HG02981 (cell line): ENCODE data around the gene DNAJC1.
"Not testable (repeated sequence)": the region's sequence is repeated elsewhere in the genome, so short reads cannot be mapped to it uniquely, and the experiment has no call there.

Experiments
- ATAC-seq: cut with Tn5 transposase; IDR thresholded peaks from one replicate; pipeline ENCODE4 v1.9.1; 2021; ENCODE audit warnings: mild to moderate bottlenecking, moderate library complexity; ENCODE audit not compliant: unreplicated experiment

DNAJC1 gene

GRCh38 chr10:21832821-21833130, 170.8 kb downstream of the DNAJC1 start:
- ATAC-seq: no peak

DNA sequence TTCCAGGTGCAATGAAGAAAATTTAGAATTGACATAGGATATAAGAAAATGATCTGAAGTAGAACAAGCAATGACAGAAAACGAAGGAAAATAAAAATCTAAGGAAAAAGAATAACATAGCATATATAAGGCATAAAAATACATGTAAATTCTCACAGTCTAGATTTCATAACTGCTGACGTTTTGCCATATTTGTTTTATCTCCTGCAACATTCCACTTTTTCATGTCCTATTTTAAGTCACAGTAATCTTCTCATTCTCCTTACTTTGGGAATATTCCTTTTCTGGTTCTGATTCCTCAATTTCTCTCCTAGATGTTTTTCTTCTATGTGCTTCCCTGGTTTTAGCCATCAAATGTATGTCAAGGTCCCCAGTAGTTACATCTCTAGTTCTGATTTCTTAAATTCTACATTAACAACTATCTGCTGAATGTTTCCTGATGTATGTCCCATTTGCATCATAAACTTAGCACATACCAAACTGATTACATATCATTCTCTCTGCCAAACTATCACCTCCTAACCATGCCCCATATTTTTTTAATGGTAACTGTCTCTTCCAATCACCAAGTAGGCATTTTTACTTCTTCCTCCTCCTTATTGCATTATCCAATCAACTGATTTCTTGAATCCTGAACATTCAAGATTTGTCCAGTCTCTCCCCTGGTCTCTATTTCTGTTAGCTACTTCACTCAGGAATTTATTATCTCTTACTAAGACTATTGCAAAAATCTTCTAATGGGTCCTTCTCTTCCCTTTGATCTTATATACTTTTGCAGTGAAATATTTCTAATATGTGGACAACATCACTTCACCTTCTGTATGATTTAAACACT, 171.3 kb downstream of the DNAJC1 start:
- no peak for ATAC-seq

DNA sequence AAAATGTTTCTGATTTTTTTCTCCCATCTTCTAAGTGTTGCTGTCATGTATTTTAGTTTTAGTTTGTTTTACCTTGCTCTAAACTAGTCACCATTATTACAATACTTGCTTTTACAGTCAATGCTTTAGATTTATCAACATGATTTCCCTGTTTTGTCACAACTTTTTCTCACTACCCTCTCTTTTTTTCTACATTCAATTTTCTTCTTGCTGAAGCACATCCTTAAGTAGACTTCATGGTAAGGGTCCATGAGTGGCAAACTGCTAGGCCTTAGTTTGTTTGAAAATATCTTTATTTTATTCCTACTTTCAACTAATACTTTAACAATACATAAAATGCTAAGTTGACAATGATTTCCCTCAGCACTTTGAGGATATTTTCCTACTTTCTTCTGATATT, 173.5 kb downstream of the DNAJC1 start:
- ATAC-seq: no peak

DNA sequence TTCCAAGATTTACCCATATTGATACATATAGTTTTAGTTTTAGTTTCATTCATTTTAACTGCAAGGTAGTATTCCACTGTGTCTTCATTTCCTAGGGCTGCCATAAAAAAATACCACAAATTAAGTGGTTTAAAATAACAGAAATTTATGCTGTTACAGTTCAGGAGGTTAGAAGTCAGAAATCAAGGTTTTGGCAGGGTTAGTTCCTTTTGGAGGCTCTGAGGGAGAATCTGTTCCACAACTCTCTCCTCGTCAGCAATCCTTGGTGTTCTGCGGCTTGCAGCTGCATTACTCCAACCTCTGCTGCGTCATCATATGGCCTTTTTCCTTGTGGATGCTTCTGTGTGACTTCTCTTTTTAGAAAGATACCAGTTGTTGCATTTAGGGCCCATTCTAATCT, 176.2 kb downstream of the DNAJC1 start:
- no peak for ATAC-seq

DNA sequence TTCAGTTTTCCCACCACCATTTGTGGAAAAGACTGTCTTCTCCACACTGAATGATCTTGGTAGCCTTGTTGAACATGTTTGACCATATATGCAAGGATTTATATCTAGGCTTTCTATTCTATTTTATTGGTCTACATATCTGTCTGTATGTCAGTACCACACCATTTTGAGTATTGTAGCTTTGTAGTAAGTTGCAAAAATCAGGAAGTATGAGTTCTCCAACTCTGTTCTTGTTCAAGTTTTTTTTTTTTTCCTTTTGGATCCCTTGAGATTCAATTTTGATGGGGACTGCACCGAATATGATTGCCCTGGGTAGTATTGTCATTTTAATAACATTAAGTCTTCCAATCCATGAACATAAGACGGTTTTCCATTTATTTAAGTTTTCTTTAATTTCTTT, 176.8 kb downstream of the DNAJC1 start:
- no peak for ATAC-seq

DNA sequence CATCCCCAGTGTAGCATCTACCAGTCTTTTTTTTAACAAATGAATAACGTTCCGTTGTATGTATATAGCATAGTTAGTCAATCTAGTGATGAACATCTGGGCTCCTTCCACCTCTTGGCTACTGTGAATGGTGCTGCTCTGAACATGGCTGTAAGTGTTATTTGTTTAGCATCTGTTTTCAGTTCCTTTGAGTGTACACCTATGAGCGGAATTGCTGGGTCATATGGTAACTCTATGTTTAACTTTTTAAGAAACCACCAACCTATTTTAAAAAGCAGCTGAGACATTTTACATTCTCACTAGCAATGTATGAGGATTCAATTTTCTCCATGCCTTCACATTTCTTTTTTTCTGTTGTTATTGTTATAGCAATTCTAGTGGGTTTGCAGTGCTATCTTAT, 178.2 kb downstream of the DNAJC1 start:
- ATAC-seq: no peak

- ATAC-seq: no peak
These were observed 179.1 kb downstream of the DNAJC1 start for GRCh38 chr10:21824409-21824808.

- no peak for ATAC-seq
These were observed 179.9 kb downstream of the DNAJC1 start for GRCh38 chr10:21823617-21824016.

- not testable (repeated sequence) for ATAC-seq
These were observed 181.3 kb downstream of the DNAJC1 start for GRCh38 chr10:21822273-21822672.

DNA sequence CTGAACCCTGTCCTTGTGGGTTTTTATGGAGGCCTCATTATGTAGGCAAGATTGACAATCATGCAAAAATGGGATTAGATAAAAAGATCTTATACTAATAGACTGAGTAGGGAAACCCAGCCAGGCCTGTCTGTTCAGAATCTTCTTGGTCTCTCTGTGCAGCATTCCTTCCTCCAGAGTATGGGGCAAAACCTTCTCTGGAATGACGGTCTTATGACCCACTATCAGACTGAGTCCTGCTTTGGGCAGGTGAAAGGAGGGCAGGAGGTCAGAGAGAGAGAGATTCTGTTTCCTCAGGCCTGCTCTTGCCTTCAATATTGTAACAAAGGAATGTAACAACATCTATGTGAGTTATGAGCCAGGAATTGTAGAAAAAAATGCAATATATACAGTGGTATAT, 182.6 kb downstream of the DNAJC1 start:
- ATAC-seq: no peak

DNA sequence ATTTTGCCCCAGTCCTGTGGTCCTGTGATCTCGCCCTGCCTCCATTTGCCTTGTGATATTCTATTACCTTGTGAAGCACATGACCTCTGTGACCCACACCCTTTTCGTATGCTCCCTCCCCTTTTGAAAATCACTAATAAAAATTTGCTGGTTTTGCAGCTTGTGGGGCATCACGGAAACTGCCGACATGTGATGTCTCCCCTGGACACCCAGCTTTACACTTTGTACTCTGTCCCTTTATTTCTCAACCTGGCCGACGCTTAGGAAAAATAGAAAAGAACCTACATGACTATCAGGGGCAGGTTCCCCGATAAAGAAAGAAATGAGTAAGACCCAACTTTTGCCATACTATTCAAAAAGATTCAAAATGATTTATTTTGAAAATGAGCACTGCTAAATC, 185.1 kb downstream of the DNAJC1 start:
- ATAC-seq: not testable (repeated sequence)

DNA sequence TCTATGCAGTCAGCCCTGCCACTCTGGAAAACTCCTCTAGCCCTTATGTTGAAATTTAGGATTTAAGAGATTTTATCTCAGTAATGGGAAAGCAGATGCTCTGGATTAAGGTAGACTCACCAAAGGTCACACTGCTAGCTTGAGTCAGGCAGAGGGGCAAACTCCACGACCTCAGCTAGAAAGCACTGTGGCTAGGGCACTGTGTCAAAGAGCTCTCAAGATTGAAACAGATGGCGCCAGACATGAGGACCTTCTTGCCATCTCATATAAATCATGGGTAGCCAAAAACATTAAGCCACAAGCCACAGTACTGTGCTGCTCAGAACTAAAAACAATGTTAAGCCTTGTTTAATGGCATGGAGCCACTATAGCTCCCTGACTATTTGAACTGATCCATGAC, 188.7 kb downstream of the DNAJC1 start:
- ATAC-seq: no peak

DNA sequence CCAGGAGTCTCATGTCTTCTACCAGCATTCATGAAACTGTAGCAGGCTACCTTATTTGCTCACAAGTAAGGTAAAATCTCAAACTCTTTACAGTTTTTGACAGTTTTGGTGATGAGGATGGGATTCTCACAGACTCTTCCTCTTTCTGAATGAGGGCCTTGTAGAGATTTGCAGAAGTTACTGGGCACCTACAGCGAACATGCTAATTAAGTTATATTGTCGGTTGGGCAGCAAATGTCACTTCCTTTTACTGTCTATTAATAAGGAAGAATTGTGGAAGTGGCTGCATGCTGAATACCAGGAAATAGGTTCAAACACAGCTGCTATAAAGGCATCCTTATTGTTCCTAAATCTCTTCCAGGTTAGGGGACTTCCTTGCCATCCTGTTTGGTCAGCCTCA, 189.6 kb downstream of the DNAJC1 start:
- no peak for ATAC-seq

GRCh38 chr10:21811245-21811585, 192.3 kb downstream of the DNAJC1 start:
- no peak for ATAC-seq

DNA sequence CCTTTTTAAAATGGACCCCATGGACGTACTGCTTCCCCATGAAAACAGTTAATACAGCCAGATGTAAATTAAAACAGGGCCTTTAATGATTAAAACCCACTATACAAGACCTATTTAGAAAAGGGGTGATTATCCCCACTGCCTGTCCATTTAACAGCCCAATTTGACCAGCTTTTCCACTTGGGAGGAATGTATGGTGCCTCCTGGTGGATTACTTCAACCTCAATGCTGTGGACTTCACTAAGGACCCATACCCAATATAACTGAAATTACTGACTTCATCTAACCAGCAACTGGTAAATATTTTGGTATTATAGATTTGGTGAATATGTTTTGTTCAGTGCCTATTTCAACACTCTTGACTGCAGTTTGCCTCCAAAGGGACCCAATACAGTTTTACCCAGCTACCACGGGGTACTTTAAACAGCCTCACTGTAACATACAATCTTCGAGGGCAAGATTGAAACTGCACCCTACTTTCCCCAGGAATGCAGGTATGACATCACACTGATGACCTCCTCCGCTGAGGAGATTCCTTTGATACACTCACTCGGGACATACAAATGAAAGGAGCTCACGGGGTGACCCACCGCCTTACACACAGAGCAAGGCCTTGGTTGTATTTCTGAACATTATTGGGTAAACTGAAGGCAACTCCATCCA, 192.8 kb downstream of the DNAJC1 start:
- no peak for ATAC-seq

DNA sequence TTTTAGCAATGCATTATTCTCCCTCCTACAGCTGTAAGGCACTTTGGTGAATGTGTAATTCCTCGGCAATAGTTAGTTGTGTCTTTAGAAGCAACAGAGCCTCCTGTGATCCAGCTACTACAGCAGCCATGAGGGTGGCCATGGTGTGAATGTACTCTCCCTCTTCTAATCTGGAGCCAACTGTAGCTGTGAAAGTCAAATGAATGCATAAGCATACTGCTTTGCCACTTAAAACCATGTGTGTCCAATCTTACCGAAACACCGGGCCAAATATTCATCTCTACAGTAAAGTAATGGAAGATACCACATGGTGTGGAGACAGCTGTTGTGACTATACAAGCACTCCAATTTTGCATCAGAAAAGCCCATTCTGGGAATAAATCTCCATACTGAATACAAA, 195.0 kb downstream of the DNAJC1 start:
- no peak for ATAC-seq

GRCh38 chr10:21807180-21807579, 196.3 kb downstream of the DNAJC1 start:
- no peak for ATAC-seq

- no peak for ATAC-seq
These were observed 200.2 kb downstream of the DNAJC1 start for GRCh38 chr10:21803374-21803773.

DNA sequence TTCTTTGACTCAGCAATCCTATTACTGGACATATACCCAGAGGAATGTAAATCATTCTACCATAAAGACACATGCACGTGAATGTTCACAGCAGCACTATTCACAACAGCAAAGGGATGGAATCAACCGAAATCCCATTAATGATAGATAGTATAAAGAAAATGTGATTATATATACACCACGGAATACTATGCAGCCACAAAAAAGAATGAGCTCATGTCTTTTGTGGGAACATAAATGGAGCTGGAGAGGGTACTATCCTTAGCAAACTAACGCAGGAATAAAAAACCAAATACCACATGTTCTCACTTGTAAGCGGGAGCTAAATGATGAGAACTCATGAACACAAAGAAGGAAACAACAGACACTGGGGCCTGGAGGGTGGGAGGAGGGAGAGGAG, 201.9 kb downstream of the DNAJC1 start:
- no peak for ATAC-seq

GRCh38 chr10:21797984-21798765, 205.4 kb downstream of the DNAJC1 start:
- peak; percentile 57 for ATAC-seq

DNA sequence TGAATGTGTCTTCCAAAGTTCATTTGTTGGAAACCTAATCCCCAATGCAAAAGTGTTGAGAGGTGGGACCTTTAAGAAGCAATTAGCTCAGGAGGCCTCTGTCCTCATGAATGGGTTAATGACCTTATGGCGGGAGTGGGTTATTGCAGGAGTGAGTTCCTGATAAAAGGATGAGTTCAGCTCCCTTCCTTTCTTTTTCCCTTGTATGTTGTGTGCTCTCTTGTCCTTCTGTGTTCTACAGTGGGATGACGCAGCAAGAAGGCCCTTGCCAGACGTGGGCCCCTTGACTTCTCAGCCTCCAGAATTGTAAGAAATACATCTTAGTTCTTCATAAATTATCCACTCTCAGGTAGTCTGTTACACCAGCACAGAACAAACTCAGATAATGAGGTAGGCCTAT, 206.0 kb downstream of the DNAJC1 start:
- no peak for ATAC-seq

GRCh38 chr10:21791276-21791675, 212.3 kb downstream of the DNAJC1 start:
- no peak for ATAC-seq
